ENCODE data around the gene SUPT3H.

DNA sequence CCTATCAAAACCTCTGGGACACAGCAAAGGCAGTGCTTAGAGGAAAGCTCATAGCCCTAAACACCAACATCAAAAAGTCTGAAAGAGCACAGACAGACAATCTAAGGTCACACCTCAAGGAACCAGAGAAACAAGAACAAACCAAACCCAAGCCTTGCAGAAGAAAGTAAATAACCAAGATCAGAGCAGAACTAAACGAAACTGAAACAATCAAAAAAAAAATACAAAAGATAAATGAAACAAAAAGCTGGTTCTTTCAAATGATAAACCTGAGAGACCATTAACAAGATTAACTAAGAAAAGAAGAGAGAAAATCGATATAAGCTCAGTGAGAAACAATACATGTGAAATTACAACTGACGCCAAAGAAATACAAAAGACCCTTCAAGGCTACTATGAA is 84.4 kb downstream of the SUPT3H start:
- no peak for TF ChIP-seq POLR2A (IDR thresholded peaks at IDR 0.05; ENCODE audit: extremely low read depth, insufficient read length)
- TF ChIP-seq, protein P1, sequence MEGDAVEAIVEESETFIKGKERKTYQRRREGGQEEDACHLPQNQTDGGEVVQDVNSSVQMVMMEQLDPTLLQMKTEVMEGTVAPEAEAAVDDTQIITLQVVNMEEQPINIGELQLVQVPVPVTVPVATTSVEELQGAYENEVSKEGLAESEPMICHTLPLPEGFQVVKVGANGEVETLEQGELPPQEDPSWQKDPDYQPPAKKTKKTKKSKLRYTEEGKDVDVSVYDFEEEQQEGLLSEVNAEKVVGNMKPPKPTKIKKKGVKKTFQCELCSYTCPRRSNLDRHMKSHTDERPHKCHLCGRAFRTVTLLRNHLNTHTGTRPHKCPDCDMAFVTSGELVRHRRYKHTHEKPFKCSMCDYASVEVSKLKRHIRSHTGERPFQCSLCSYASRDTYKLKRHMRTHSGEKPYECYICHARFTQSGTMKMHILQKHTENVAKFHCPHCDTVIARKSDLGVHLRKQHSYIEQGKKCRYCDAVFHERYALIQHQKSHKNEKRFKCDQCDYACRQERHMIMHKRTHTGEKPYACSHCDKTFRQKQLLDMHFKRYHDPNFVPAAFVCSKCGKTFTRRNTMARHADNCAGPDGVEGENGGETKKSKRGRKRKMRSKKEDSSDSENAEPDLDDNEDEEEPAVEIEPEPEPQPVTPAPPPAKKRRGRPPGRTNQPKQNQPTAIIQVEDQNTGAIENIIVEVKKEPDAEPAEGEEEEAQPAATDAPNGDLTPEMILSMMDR (IDR thresholded peaks at IDR 0.05; ENCODE audit: low read depth, low read length), result no peak
